Heart left ventricle (tissue), 13 donors: Measurements from ENCODE around the gene ANK3.

Experiments
- CTCF ChIP-seq, 12 donors: fragments of 200-600 bp; sonication (generic) in 4 of 12; IDR thresholded peaks; one replicate each; pipeline versions ENCODE4 v1.5.0 to v1.8.0; 2018 to 2022; ENCODE audit warnings: antibody characterized with exemption in 12 of 12, mild to moderate bottlenecking in 5 of 12
- POLR2A ChIP-seq, 2 donors: fragments of 450-650 bp; IDR thresholded peaks; one replicate each; pipeline ENCODE4 v1.6.1; 2017; ENCODE audit warnings: antibody characterized with exemption in 2 of 2, mild to moderate bottlenecking in 2 of 2, moderate library complexity in 2 of 2
- donor health status: ischemic (EF 13 %, LVEDD 7.1; RV severe dilation, severe dysfunction).
- donor health status: DM: no; HTN: yes; CAD: no.
- donor health status: DM: no; HTN: no; CAD: no.
- donor health status: ischemic (EF 25% LVEDD 6.9; RV normal size, moderate dysfunction).
- donor health status: ischemic (EF 25% LVEDD 5.7; RV mildly dilated, moderate dysfunction).
- donor health status: ischemic (EF 35%, LVEDD 5.7; RV mildly dilated, moderate dysfunction).
- donor health status: nonischemic (EF 11% LVEDD 7.7; RV severe dilation, severe dysfunction).
- donor health status: DM: yes; HTN: yes; CAD: no.
- donor health status: PGD.
- donor health status: ischemic (EF 29% LVEDD 5.4; RV normal size, mild dysfunction).
- donor health status: nonischemic (EF 23%, LVEDD 6.1; RV moderate dilation, normal function).

- no peak for TF ChIP-seq CTCF (IDR thresholded peaks at IDR 0.05)
- no peak for TF ChIP-seq POLR2A (IDR thresholded peaks at IDR 0.05)
These were observed 207.0 kb downstream of the ANK3 start for GRCh38 chr10:60182691-60183090.
